Colonic mucosa (tissue), 4 donors: ENCODE measurements around the gene MAD1L1. TPM values are rescaled to one million over a fixed set of nuclear protein-coding genes. Genes with fewer than 3 reads are reported as not detected.

Experiments
- DNase-seq: peaks from one replicate; pipeline ENCODE4 v3.0.0-alpha.2; 2020
- H3K27ac ChIP-seq: fragments of 200-600 bp; one replicate; pipeline ENCODE4 v1.8.0; 2021
- H3K27me3 ChIP-seq: fragments of 200-600 bp; one replicate; pipeline ENCODE4 v1.8.0; 2021
- H3K36me3 ChIP-seq: fragments of 200-600 bp; one replicate; pipeline ENCODE4 v1.8.0; 2021
- H3K4me1 ChIP-seq: fragments of 200-600 bp; one replicate; pipeline ENCODE4 v1.8.0; 2021; ENCODE audit warnings: mild to moderate bottlenecking
- H3K4me3 ChIP-seq: fragments of 200-600 bp; one replicate; pipeline ENCODE4 v1.8.0; 2021
- H3K9ac ChIP-seq, 2 donors: one replicate each; pipeline ENCODE4 v1.7.0; 2013; ENCODE audit warnings: control low read depth in 2 of 2, low read depth in 2 of 2, low read length in 2 of 2
- H3K9me3 ChIP-seq: fragments of 200-600 bp; one replicate; pipeline ENCODE4 v1.8.0; 2021
- intact Hi-C: fragments of 100-400 bp; cut with DNase I; formaldehyde crosslinking; loops from one replicate; pipeline ENCODE4 v1.14.1; 2022
- total RNA-seq, 2 donors: library from RNA; stranded (reverse); fragmentation: NEBNext Ultra II Directional in 1 of 2; extraction: Animal tissue kit (Norgen Biotek cat#: 25700) in 1 of 2; gene quantifications; one replicate each; pipeline ENCODE4 v1.2.1, GENCODE V29; 2021
- TF ChIP-seq, protein P1 (sequence below): fragments of 200-600 bp; IDR thresholded peaks from one replicate; pipeline ENCODE4 v1.8.0; 2022; ENCODE audit warnings: antibody characterized with exemption, mild to moderate bottlenecking
- donor health status: healthy.
- donor health status: DM: no; HTN: no; CAD: no.
- donor health status: DM: no; HTN: no; CAD: no.

The MAD1L1 gene
- total RNA-seq, 2 donors from 2014 or later = 18.2 to 47.0 TPM

DNA sequence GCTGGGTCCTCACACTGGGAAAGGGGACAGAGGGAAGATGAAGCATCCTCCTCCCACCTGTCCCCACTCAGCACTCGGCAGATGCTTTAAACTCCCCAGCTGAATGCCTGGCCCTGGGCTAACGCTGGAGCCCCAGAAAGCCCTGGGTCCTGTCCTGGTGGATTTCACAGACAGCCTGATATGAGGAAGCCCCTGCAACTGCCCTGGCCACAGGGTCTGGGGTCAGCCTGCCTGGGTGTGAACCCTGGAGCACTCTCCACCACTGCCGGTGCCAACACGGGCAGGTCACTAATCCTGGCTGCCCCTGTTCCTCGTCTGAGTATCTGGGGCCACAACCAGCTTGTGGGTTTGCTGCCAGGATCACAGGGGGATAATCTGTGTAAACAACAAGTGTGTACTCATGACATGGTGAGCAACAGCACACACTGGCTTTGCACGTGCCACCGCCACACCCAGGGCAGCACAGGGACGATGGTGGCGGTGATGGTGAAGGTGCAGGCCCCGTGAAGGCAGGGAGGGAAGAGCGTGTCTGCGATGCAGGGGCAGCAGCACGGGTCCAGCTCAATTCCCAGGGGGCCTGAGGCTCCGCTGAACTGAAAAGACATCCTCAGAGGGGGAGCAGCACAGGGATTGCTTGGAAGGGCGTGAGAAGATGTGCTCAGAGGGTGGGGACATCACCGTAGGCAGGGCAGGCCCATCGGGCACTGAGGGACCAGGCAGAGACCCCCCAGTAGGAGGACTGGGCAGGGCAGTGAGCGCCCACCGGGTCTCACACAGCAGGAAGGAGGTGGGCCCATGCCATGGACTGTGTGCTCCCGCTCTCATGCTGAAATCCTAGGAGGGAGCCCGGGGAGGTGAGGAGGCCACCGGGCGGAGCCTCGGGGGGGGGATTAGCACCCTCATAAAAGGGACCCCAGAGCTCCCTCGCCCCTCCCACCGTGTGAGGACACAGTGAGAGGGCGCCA lies 238.7 kb downstream of the MAD1L1 start:
- TF ChIP-seq, protein P1, sequence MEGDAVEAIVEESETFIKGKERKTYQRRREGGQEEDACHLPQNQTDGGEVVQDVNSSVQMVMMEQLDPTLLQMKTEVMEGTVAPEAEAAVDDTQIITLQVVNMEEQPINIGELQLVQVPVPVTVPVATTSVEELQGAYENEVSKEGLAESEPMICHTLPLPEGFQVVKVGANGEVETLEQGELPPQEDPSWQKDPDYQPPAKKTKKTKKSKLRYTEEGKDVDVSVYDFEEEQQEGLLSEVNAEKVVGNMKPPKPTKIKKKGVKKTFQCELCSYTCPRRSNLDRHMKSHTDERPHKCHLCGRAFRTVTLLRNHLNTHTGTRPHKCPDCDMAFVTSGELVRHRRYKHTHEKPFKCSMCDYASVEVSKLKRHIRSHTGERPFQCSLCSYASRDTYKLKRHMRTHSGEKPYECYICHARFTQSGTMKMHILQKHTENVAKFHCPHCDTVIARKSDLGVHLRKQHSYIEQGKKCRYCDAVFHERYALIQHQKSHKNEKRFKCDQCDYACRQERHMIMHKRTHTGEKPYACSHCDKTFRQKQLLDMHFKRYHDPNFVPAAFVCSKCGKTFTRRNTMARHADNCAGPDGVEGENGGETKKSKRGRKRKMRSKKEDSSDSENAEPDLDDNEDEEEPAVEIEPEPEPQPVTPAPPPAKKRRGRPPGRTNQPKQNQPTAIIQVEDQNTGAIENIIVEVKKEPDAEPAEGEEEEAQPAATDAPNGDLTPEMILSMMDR = no peak
- Histone ChIP-seq H3K9me3 (no peaks in the 10 kb centered on the region), H3K4me1 (no peaks in the 10 kb centered on the region), H3K36me3 (no peaks in the 10 kb centered on the region), H3K9ac (no peak overlapping the region), H3K27ac (no peak overlapping the region), H3K4me3 (no peak overlapping the region), H3K27me3 (no peaks in the 10 kb centered on the region)
- intact Hi-C loops = no loop called here
- DNase-seq = no peak

DNA sequence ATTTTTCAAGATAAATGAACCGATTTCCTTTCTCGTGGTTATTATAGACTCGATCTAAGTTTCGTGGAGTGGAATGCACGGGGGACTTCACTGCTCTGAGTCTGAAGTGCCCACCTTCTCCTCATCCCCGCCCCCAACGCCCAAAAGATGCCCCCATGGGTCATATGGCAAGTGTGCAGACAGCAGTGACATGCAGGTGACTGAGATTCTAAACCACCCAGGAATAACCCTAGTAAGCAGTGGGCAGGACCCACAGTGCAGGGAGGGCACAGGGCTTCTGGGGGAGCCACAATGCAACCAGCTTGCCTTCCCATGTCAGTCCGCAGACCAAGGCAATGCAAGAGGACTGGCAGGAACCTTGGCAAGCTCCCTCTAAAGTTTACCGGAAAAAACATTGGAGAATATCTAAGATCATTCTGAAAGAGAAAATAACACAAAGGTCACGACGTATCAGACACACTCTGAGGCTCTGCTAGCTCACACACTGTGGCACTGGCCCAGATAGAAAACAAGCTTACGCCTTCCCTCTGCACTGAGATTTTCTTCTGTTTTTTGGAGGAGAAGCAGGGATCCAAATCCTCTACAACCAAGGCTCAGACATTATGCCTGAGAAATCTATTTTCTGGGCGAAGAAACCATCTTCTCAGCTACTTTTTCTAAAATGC lies 239.6 kb downstream of the MAD1L1 start:
- Histone ChIP-seq H3K9me3 (no peaks in the 10 kb centered on the region), H3K9ac (no peak overlapping the region), H3K36me3 (no peaks in the 10 kb centered on the region), H3K27me3 (no peaks in the 10 kb centered on the region), H3K4me3 (no peak overlapping the region), H3K27ac (no peak overlapping the region), H3K4me1 (no peaks in the 10 kb centered on the region)
- intact Hi-C loops = no loop called here
- TF ChIP-seq, protein P1 = no peak
- DNase-seq = no peak

GRCh38 chr7:1992554-1992953 lies 240.2 kb downstream of the MAD1L1 start:
- Histone ChIP-seq H3K4me3 (no peak overlapping the region), H3K36me3 (no peaks in the 10 kb centered on the region), H3K27ac (no peak overlapping the region), H3K4me1 (no peaks in the 10 kb centered on the region), H3K27me3 (no peaks in the 10 kb centered on the region), H3K9me3 (no peaks in the 10 kb centered on the region), H3K9ac (no peak overlapping the region)
- TF ChIP-seq, protein P1 = no peak
- intact Hi-C loops = no loop called here
- DNase-seq = no peak

GRCh38 chr7:1990001-1990670 lies 242.6 kb downstream of the MAD1L1 start:
- H3K27ac ChIP-seq = no peak overlapping the region
- no peaks in the 10 kb centered on the region for H3K9me3 ChIP-seq
- no peak overlapping the region for H3K4me3 ChIP-seq
- intact Hi-C loops = no loop called here
- no peaks in the 10 kb centered on the region for H3K27me3 ChIP-seq
- no peak overlapping the region for H3K9ac ChIP-seq
- no peaks in the 10 kb centered on the region for H3K4me1 ChIP-seq
- TF ChIP-seq, protein P1 = no peak
- no peaks in the 10 kb centered on the region for H3K36me3 ChIP-seq
- no peak for DNase-seq

DNA sequence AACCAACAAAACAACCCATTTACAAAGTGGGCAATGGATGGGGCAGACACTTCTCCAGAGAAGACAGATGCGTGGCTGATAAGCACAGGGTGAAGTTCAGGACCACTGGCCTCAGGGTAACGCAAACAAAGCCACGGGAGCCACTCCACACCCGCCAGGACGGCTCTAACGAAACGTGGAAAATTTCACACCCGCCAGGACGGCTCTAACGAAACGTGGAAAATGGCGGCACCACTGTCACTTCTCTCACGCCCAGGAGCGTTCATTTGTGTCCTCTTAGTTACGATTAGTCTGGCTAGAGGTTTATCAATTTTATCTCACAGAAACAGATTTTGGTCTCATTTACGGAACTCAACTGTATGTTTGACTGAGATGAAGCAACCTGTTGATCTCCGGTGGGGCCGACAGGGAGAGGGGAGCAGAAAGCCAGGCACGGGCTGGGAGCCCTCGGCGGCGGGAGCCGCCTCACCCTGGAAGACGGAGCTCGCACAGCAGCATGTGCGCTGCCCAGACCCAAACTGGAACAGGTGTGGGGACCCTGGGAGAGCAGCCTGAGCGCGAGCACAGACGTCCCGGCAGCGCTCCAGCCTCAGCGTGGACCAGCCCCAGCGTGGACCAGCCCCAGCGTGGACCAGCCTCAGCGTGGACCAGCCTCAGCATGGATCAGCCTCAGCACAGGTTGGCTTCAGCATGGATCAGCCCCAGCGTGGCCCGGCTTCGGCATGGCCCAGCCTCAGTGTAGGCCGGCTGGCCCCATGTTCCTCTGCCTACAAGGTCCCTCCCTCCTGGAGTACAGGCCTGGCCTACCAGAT lies 243.5 kb downstream of the MAD1L1 start:
- H3K4me3 ChIP-seq = no peak overlapping the region
- H3K27me3 ChIP-seq = no peaks in the 10 kb centered on the region
- no peak overlapping the region for H3K9ac ChIP-seq
- H3K9me3 ChIP-seq = no peaks in the 10 kb centered on the region
- DNase-seq = no peak
- TF ChIP-seq, protein P1 = no peak
- no peaks in the 10 kb centered on the region for H3K4me1 ChIP-seq
- intact Hi-C loops = no loop called here
- no peak overlapping the region for H3K27ac ChIP-seq
- H3K36me3 ChIP-seq = no peaks in the 10 kb centered on the region
